Activated CD4-positive, alpha-beta T cell treated with anti-CD3 and anti-CD28 coated beads, Interleukin-2, amount 10 ng/mL, durations not matched to agents 7 days and 5 days (primary cell): ENCODE data around the gene ANKRD63. TPM values are rescaled to one million over a fixed set of nuclear protein-coding genes. Genes with fewer than 3 reads are reported as not detected.

Experiments used
- CTCF ChIA-PET: fragments of 350-600 bp; sonication (Branson Sonifier 250); formaldehyde crosslinking; loops from one replicate; lab custom pipeline; 2021; ENCODE audit warnings: antibody characterized with exemption; lab: Charles Lee
- POLR2A ChIA-PET: fragments of 350-600 bp; sonication (Branson Sonifier 250); formaldehyde crosslinking; loops from one replicate; lab custom pipeline; 2021; ENCODE audit warnings: antibody characterized with exemption; lab: Charles Lee
- DNase-seq: peaks from one replicate; pipeline ENCODE4 v3.0.0-alpha.2; 2020
- H3K27ac Mint-ChIP-seq: one replicate; pipeline ENCODE4 v1.8.0; 2021; ENCODE audit warnings: mild to moderate bottlenecking, moderate library complexity, mixed read lengths
- H3K27me3 Mint-ChIP-seq: one replicate; pipeline ENCODE4 v1.8.0; 2021; ENCODE audit warnings: mixed read lengths
- H3K36me3 Mint-ChIP-seq: one replicate; pipeline ENCODE4 v1.8.0; 2021; ENCODE audit warnings: low read depth, mixed read lengths
- H3K4me1 Mint-ChIP-seq: one replicate; pipeline ENCODE4 v1.8.0; 2021; ENCODE audit warnings: mixed read lengths
- H3K4me3 Mint-ChIP-seq: one replicate; pipeline ENCODE4 v1.8.0; 2021; ENCODE audit warnings: mild to moderate bottlenecking, moderate library complexity, mixed read lengths
- H3K9me3 Mint-ChIP-seq: one replicate; pipeline ENCODE4 v1.8.0; 2021; ENCODE audit warnings: mixed read lengths
- total RNA-seq, 2 experiments: library from RNA; stranded (reverse); gene quantifications; one replicate each; pipeline ENCODE4 v1.2.3, GENCODE V29; 2021

The ANKRD63 gene
- total RNA-seq, 2 experiments from 2014 or later = 0.17 TPM; not detected in 1

GRCh38 chr15:40249477-40250303, 33.2 kb downstream of the ANKRD63 start:
- no peaks in the 10 kb centered on the region for H3K9me3 Mint-ChIP-seq
- no peak for DNase-seq
- CTCF ChIA-PET = interaction anchor here (1.7 kb wide), 1 partner anchor 25 kb away, joined by 7 read pairs; no protein-coding TSS in a partner anchor

GRCh38 chr15:40248006-40248783, 34.7 kb downstream of the ANKRD63 start:
- ChIA-PET CTCF (interaction anchor here (1.2 kb wide), 1 partner anchor 8 kb away, joined by 3 read pairs; no protein-coding TSS in a partner anchor), POLR2A (no interaction called here)
- no peak overlapping the region for H3K4me3 Mint-ChIP-seq
- H3K27me3 Mint-ChIP-seq = peaks cover 23% of the 10 kb centered on the region
- no peak for DNase-seq
- no peak overlapping the region for H3K27ac Mint-ChIP-seq
- no peaks in the 10 kb centered on the region for H3K36me3 Mint-ChIP-seq
- H3K4me1 Mint-ChIP-seq = peaks cover 4% of the 10 kb centered on the region
- no peaks in the 10 kb centered on the region for H3K9me3 Mint-ChIP-seq

More at GRCh38 chr15:40249477-40250303, 33.2 kb downstream of the ANKRD63 start:
- Mint-ChIP-seq H3K27ac (no peak overlapping the region), H3K27me3 (peaks cover 37% of the 10 kb centered on the region), H3K4me1 (peaks cover 7% of the 10 kb centered on the region), H3K4me3 (no peak overlapping the region), H3K36me3 (no peaks in the 10 kb centered on the region)
- POLR2A ChIA-PET = no interaction called here

- H3K9me3 Mint-ChIP-seq = no peaks in the 10 kb centered on the region
- no peak overlapping the region for H3K27ac Mint-ChIP-seq
- H3K27me3 Mint-ChIP-seq = peaks cover 20% of the 10 kb centered on the region
- no peak overlapping the region for H3K4me3 Mint-ChIP-seq
- CTCF ChIA-PET = interaction anchor here (1.2 kb wide), 2 partner anchors 8 to 33 kb away, joined by 3 to 4 read pairs; no protein-coding TSS in a partner anchor
- no peak for DNase-seq
- H3K36me3 Mint-ChIP-seq = no peaks in the 10 kb centered on the region
- POLR2A ChIA-PET = no interaction called here
- H3K4me1 Mint-ChIP-seq = no peaks in the 10 kb centered on the region
Observed at GRCh38 chr15:40247406-40247971, 35.4 kb downstream of the ANKRD63 start.

- Mint-ChIP-seq H3K4me1 (no peaks in the 10 kb centered on the region), H3K27me3 (peaks cover 16% of the 10 kb centered on the region), H3K36me3 (no peaks in the 10 kb centered on the region), H3K9me3 (no peaks in the 10 kb centered on the region), H3K27ac (no peak overlapping the region), H3K4me3 (no peak overlapping the region)
- ChIA-PET CTCF (interaction anchor here (1.2 kb wide), 1 partner anchor 34 kb away, joined by 4 read pairs; no protein-coding TSS in a partner anchor), POLR2A (no interaction called here)
- no peak for DNase-seq
Observed at GRCh38 chr15:40246496-40247280, 36.2 kb downstream of the ANKRD63 start.

GRCh38 chr15:40245666-40246450, 37.0 kb downstream of the ANKRD63 start:
- Mint-ChIP-seq H3K9me3 (no peaks in the 10 kb centered on the region), H3K4me1 (no peaks in the 10 kb centered on the region), H3K27me3 (peaks cover 7% of the 10 kb centered on the region)

GRCh38 chr15:40244961-40245523, 37.8 kb downstream of the ANKRD63 start:
- no peaks in the 10 kb centered on the region for H3K4me1 Mint-ChIP-seq
- no peak for DNase-seq
- POLR2A ChIA-PET = no interaction called here
- no peaks in the 10 kb centered on the region for H3K36me3 Mint-ChIP-seq
- H3K27ac Mint-ChIP-seq = no peak overlapping the region
- CTCF ChIA-PET = interaction anchor here (0.9 to 1.6 kb wide), 2 partner anchors 17 to 27 kb away, joined by 3 to 4 read pairs; no protein-coding TSS in a partner anchor
- H3K4me3 Mint-ChIP-seq = no peak overlapping the region
- peaks cover 4% of the 10 kb centered on the region for H3K27me3 Mint-ChIP-seq
- H3K9me3 Mint-ChIP-seq = no peaks in the 10 kb centered on the region

More at GRCh38 chr15:40245666-40246450, 37.0 kb downstream of the ANKRD63 start:
- CTCF ChIA-PET = interaction anchor here (0.9 kb wide), 1 partner anchor 28 kb away, joined by 3 read pairs; no protein-coding TSS in a partner anchor
- POLR2A ChIA-PET = no interaction called here
- H3K36me3 Mint-ChIP-seq = no peaks in the 10 kb centered on the region
- no peak overlapping the region for H3K4me3 Mint-ChIP-seq
- no peak overlapping the region for H3K27ac Mint-ChIP-seq
- DNase-seq = no peak

GRCh38 chr15:40243126-40243810, 39.6 kb downstream of the ANKRD63 start:
- no peaks in the 10 kb centered on the region for H3K36me3 Mint-ChIP-seq
- ChIA-PET CTCF (interaction anchor here (0.8 to 1.6 kb wide), 7 partner anchors 11 to 94 kb away, joined by 3 to 6 read pairs (median 3); no protein-coding TSS in a partner anchor), POLR2A (no interaction called here)
- H3K4me3 Mint-ChIP-seq = no peak overlapping the region
- peaks cover under 1% of the 10 kb centered on the region for H3K4me1 Mint-ChIP-seq
- no peaks in the 10 kb centered on the region for H3K9me3 Mint-ChIP-seq
- peaks cover 10% of the 10 kb centered on the region for H3K27me3 Mint-ChIP-seq
- no peak overlapping the region for H3K27ac Mint-ChIP-seq
- no peak for DNase-seq

- H3K4me1 Mint-ChIP-seq = peaks cover 6% of the 10 kb centered on the region
Observed at GRCh38 chr15:40242601-40243000, 40.3 kb downstream of the ANKRD63 start.

GRCh38 chr15:40242213-40242599, 40.7 kb downstream of the ANKRD63 start:
- CTCF ChIA-PET = interaction anchor here (1.1 kb wide), 1 partner anchor 12 kb away, joined by 4 read pairs; no protein-coding TSS in a partner anchor
- POLR2A ChIA-PET = no interaction called here
- H3K27ac Mint-ChIP-seq = no peak overlapping the region
- peaks cover 6% of the 10 kb centered on the region for H3K4me1 Mint-ChIP-seq
- no peak overlapping the region for H3K4me3 Mint-ChIP-seq
- no peaks in the 10 kb centered on the region for H3K36me3 Mint-ChIP-seq
- H3K9me3 Mint-ChIP-seq = no peaks in the 10 kb centered on the region
- peaks cover 17% of the 10 kb centered on the region for H3K27me3 Mint-ChIP-seq
- DNase-seq = no peak

More at GRCh38 chr15:40242601-40243000, 40.3 kb downstream of the ANKRD63 start:
- Mint-ChIP-seq H3K4me3 (no peak overlapping the region), H3K9me3 (no peaks in the 10 kb centered on the region), H3K27me3 (peaks cover 17% of the 10 kb centered on the region), H3K27ac (no peak overlapping the region), H3K36me3 (no peaks in the 10 kb centered on the region)
- ChIA-PET POLR2A (no interaction called here), CTCF (interaction anchor here (0.9 to 1.1 kb wide), 2 partner anchors 12 to 24 kb away, joined by 3 to 4 read pairs; no protein-coding TSS in a partner anchor)
- no peak for DNase-seq

- Mint-ChIP-seq H3K27me3 (peaks cover 17% of the 10 kb centered on the region), H3K9me3 (no peaks in the 10 kb centered on the region), H3K4me3 (no peak overlapping the region), H3K36me3 (no peaks in the 10 kb centered on the region), H3K4me1 (peaks cover 6% of the 10 kb centered on the region), H3K27ac (no peak overlapping the region)
- CTCF ChIA-PET = interaction anchor here (0.6 to 1.1 kb wide), 5 partner anchors 11 to 285 kb away, joined by 3 to 4 read pairs (median 3); no protein-coding TSS in a partner anchor
- no peak for DNase-seq
- POLR2A ChIA-PET = no interaction called here
Observed at GRCh38 chr15:40241269-40242212, 41.3 kb downstream of the ANKRD63 start.
